Small intestine (tissue), 7 donors: ENCODE measurements around the gene SEMA6A. TPM values are rescaled to one million over a fixed set of nuclear protein-coding genes. Genes with fewer than 3 reads are reported as not detected.

Experiments used
- DNase-seq, 2 donors: peaks; one replicate each; pipeline versions ENCODE4 v3.0.0 to v3.0.0-alpha.2; 2013
- FAIRE-seq: peaks from 2 replicates; lab custom pipeline; 2012; peaks lifted over from hg19 to GRCh38; lab: Jason Lieb, UNC
- H3K27ac ChIP-seq, 3 donors: one replicate each; pipeline ENCODE4 v1.5.1; 2013; ENCODE audit warnings: low read length in 2 of 3, mild to moderate bottlenecking in 2 of 3, control low read depth in 1 of 3, inconsistent platforms in 1 of 3, low read depth in 1 of 3, moderate library complexity in 1 of 3
- H3K27me3 ChIP-seq, 3 donors: one replicate each; pipeline ENCODE4 v1.6.1; 2013; ENCODE audit warnings: low read length in 3 of 3, inconsistent platforms in 1 of 3; ENCODE audit not compliant: control insufficient read depth in 3 of 3, insufficient read depth in 3 of 3
- H3K36me3 ChIP-seq, 3 donors: one replicate each; pipeline ENCODE4 v1.6.1; 2013; ENCODE audit warnings: low read length in 3 of 3, inconsistent platforms in 1 of 3, low read depth in 1 of 3, mild to moderate bottlenecking in 1 of 3, moderate library complexity in 1 of 3; ENCODE audit not compliant: control insufficient read depth in 3 of 3, insufficient read depth in 2 of 3
- H3K4me1 ChIP-seq, 3 donors: one replicate each; pipeline ENCODE4 v1.6.1; 2013; ENCODE audit warnings: low read length in 2 of 3, inconsistent platforms in 1 of 3, low read depth in 1 of 3, mild to moderate bottlenecking in 1 of 3, moderate library complexity in 1 of 3; ENCODE audit not compliant: control insufficient read depth in 3 of 3, insufficient read depth in 2 of 3
- H3K4me3 ChIP-seq, 3 donors: one replicate each; pipeline ENCODE4 v1.5.1; 2013; ENCODE audit warnings: low read length in 3 of 3, control low read depth in 1 of 3, inconsistent platforms in 1 of 3, low read depth in 1 of 3, mild to moderate bottlenecking in 1 of 3, moderate library complexity in 1 of 3
- H3K9me3 ChIP-seq, 2 donors: one replicate each; pipeline ENCODE4 v1.6.1; 2013; ENCODE audit warnings: low read depth in 1 of 2, low read length in 1 of 2; ENCODE audit not compliant: control insufficient read depth in 2 of 2, insufficient read depth in 1 of 2
- WGBS, 3 donors: extraction: QIAGEN DNeasy Blood & Tissue Kit; methylation state at CpG; one replicate each; pipeline ENCODE4 v1.1.7; 2013; 5-methylcytosine and 5-hydroxymethylcytosine counted together
- polyA plus RNA-seq, 4 donors: library from polyadenylated mRNA; stranded (reverse) in 3 of 4; unstranded in 1 of 4; fragments of 200-250 nt in 3 of 4; fragments of 120-200 nt in 1 of 4; gene quantifications; one replicate each; pipeline versions ENCODE4 v1.2.1 to v1.2.3, GENCODE V29; 2013
- donor health status: healthy with polysubstance abuse.
- donor health status: control.
- donor health status: control.
- donor health status: Bipolar disorder and iron deficiency.
- donor health status: healthy.

Gene SEMA6A
- polyA plus RNA-seq, 4 donors = 12.9 to 68.5 (median 13.4) TPM

GRCh38 chr5:116542619-116543018 is 32.0 kb downstream of the SEMA6A start:
- DNase-seq = peak in 1 of 2 donors; percentile 51
- FAIRE-seq = no peak
- Histone ChIP-seq H3K27ac (peak overlapping the region in 2 of 3 donors; percentile 50 to 78), H3K36me3 (peaks cover 0 to 3% (median 0%) of the 10 kb centered on the region in 3 donors), H3K4me1 (peaks cover 3 to 51% (median 6%) of the 10 kb centered on the region in 3 donors), H3K27me3 (no peaks in the 10 kb centered on the region), H3K9me3 (peaks cover 0 to 13% of the 10 kb centered on the region in 2 donors), H3K4me3 (no peak overlapping the region)
- WGBS, 3 donors = 17 to 58% (median 44%) methylated on average over 3 of the region's 3 CpGs

- no peak overlapping the region for H3K4me3 ChIP-seq
- H3K9me3 ChIP-seq = no peaks in the 10 kb centered on the region
- H3K36me3 ChIP-seq = peaks cover 0 to 3% (median 0%) of the 10 kb centered on the region in 3 donors
- no peak overlapping the region for H3K27ac ChIP-seq
- FAIRE-seq (no peak), DNase-seq (no peak)
- peaks cover 7 to 56% (median 10%) of the 10 kb centered on the region in 3 donors for H3K4me1 ChIP-seq
- 75 to 81% (median 78%) methylated on average over 3 of the region's 3 CpGs for WGBS, 3 donors
- H3K27me3 ChIP-seq = no peaks in the 10 kb centered on the region
Measured at GRCh38 chr5:116539222-116539621, 35.4 kb downstream of the SEMA6A start.

GRCh38 chr5:116536316-116537083 is 38.1 kb downstream of the SEMA6A start:
- peak overlapping the region in 1 of 3 donors; percentile 18 for H3K4me3 ChIP-seq
- no peak for FAIRE-seq
- peak; percentile 91 to 92 for DNase-seq
- peak overlapping the region in 2 of 3 donors; percentile 42 to 90 for H3K27ac ChIP-seq
- H3K27me3 ChIP-seq = no peaks in the 10 kb centered on the region
- H3K36me3 ChIP-seq = no peaks in the 10 kb centered on the region
- no peaks in the 10 kb centered on the region for H3K9me3 ChIP-seq
- peaks cover 6 to 55% (median 9%) of the 10 kb centered on the region in 3 donors for H3K4me1 ChIP-seq
- 19 to 59% (median 48%) methylated on average over 11 of the region's 11 CpGs for WGBS, 3 donors

GRCh38 chr5:116534964-116535651 is 39.5 kb downstream of the SEMA6A start:
- no peaks in the 10 kb centered on the region for H3K27me3 ChIP-seq
- H3K27ac ChIP-seq = peak overlapping the region in 1 of 3 donors; percentile 90
- H3K36me3 ChIP-seq = no peaks in the 10 kb centered on the region
- no peaks in the 10 kb centered on the region for H3K9me3 ChIP-seq
- FAIRE-seq (no peak), DNase-seq (peak in 1 of 2 donors; percentile 61)
- peaks cover 6 to 69% (median 9%) of the 10 kb centered on the region in 3 donors for H3K4me1 ChIP-seq
- H3K4me3 ChIP-seq = no peak overlapping the region
- 38 to 62% (median 56%) methylated on average over 2 of the region's 2 CpGs for WGBS, 3 donors

DNA sequence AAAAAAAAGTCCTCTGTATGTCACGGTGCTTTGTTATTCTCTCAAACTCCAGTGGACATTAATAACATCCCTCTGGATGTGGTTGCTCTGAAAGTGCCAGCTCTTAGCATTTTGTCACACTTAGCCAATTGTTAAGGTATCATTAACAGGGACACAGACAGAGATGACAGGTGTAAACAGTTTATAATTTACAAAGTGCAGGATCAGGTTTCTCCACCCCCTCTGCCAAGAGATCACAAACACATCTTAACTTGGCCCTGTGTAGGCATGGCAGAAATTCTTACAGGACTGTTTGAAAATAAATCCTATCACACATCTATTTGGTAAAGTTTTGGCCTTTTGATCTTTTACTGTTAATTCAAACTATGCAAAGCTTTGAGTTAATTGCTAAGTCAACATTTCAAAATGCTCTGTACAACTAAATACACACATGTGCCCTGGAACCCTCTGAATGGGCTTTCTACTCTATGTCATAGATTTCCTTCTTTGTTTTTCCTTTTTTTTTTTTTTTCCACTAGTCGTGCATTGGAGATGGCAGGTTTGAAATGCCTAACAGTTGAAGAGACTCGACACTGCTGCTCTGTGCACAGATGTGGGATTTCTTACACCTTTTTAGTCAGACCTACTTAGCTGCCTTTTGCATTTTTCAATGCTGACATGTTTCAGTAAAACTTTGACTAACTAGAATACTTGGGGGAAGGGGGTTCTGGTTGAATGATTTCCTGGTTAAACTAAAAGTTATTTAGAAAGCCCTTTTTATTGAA is 41.7 kb downstream of the SEMA6A start:
- FAIRE-seq = no peak
- Histone ChIP-seq H3K4me3 (no peak overlapping the region), H3K4me1 (peaks cover 6 to 89% (median 14%) of the 10 kb centered on the region in 3 donors), H3K36me3 (no peaks in the 10 kb centered on the region), H3K27me3 (no peaks in the 10 kb centered on the region), H3K9me3 (no peaks in the 10 kb centered on the region), H3K27ac (peak overlapping the region in 1 of 3 donors; percentile 90)
- DNase-seq = no peak
- WGBS, 3 donors = 18 to 46% (median 20%) methylated on average over 3 of the region's 3 CpGs

DNA sequence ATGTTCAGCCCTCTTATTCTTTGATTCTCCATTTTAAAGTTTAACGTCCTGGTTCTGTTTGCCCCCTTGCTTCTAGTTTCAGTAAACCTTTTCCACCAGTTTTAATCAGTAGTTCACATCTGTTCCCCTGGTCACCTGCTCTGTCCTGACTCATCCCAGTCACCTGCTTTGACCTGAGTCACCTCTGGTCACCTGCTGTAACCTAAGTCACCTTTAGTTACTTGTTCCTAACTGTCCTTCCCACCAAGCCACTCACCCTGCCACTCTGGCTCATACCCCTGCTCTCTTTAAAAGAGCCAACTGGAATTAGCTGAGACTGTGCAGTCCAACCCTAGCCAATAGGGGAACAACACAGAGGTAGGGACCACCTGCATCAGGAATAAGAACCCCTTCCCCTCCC is 43.0 kb downstream of the SEMA6A start:
- H3K27me3 ChIP-seq = no peaks in the 10 kb centered on the region
- H3K27ac ChIP-seq = peak overlapping the region in 1 of 3 donors; percentile 90
- no peaks in the 10 kb centered on the region for H3K36me3 ChIP-seq
- H3K9me3 ChIP-seq = no peaks in the 10 kb centered on the region
- WGBS, 3 donors = 29 to 56% (median 39%) methylated on average over 1 of the region's 1 CpG
- no peak for FAIRE-seq
- DNase-seq = no peak
- no peak overlapping the region for H3K4me3 ChIP-seq
- peaks cover 6 to 78% (median 10%) of the 10 kb centered on the region in 3 donors for H3K4me1 ChIP-seq

DNA sequence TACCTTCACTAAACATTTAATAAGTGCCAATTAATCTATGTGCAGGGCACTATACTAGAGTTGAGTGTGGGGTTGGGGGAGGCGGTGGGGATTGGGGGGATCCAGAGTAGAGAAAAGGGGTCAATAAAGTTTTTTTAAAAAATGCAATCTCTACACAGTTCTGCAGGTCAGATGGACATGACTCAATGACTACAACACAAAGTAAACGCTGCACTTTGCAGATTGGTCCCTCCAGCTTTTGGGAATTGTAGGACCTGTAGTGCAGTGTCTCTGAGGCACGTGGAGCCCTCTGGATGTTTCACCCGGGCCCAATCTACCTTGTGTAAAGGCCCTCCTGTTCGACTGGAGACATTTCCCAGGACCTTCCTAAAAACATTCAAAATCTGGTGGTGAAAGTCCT is 43.5 kb downstream of the SEMA6A start:
- H3K4me1 ChIP-seq = peaks cover 6 to 78% (median 10%) of the 10 kb centered on the region in 3 donors
- peak overlapping the region in 1 of 3 donors; percentile 90 for H3K27ac ChIP-seq
- no peaks in the 10 kb centered on the region for H3K27me3 ChIP-seq
- H3K9me3 ChIP-seq = no peaks in the 10 kb centered on the region
- DNase-seq (no peak), FAIRE-seq (no peak)
- 61 to 75% (median 71%) methylated on average over 5 of the region's 5 CpGs for WGBS, 3 donors
- H3K36me3 ChIP-seq = no peaks in the 10 kb centered on the region
- no peak overlapping the region for H3K4me3 ChIP-seq

DNA sequence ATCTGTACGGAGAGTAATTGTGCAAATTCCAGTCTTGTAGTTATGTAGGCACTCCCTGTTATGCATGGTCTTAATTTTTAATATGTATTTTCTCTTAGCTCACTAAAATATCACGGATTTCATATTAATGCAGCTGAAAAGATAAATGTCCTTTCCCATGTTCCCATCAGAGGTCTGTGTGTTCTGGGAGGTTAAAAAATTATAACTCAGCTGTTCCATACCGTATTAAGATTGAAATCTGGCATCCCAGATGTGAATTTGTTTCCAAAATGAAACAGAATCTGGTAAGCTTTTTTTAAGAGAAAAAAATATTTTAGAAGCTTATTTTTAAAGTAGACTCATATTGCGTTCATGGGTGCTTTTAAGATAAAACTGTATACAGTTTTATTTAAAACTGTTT is 44.3 kb downstream of the SEMA6A start:
- no peaks in the 10 kb centered on the region for H3K36me3 ChIP-seq
- H3K4me1 ChIP-seq = peaks cover 5 to 80% (median 13%) of the 10 kb centered on the region in 3 donors
- no peaks in the 10 kb centered on the region for H3K9me3 ChIP-seq
- H3K27ac ChIP-seq = peak overlapping the region in 1 of 3 donors; percentile 83
- no peak for DNase-seq
- no peaks in the 10 kb centered on the region for H3K27me3 ChIP-seq
- 44 to 63% (median 56%) methylated on average over 4 of the region's 4 CpGs for WGBS, 3 donors
- H3K4me3 ChIP-seq = no peak overlapping the region
- FAIRE-seq = no peak
